ENCODE measurements around the gene TFPI.
"Not testable (repeated sequence)": the region's sequence is repeated elsewhere in the genome, so short reads cannot be mapped to it uniquely, and the experiment has no call there.

Gene TFPI

GRCh38 chr2:187569042-187569441 is 14.8 kb upstream of the TFPI start:
- ATAC-seq (no peak), DNase-seq (ENCODE audit: low spot score in 2 of 2) (no peak)
- Mint-ChIP-seq H3K4me3 (no peak overlapping the region), H3K36me3 (no peaks in the 10 kb centered on the region), H3K9me3 (peaks cover 6% of the 10 kb centered on the region), H3K27ac (no peak overlapping the region), H3K4me1 (no peaks in the 10 kb centered on the region)

GRCh38 chr2:187567126-187567525 is 12.9 kb upstream of the TFPI start:
- H3K36me3 Mint-ChIP-seq = no peaks in the 10 kb centered on the region
- H3K27ac Mint-ChIP-seq = no peak overlapping the region
- H3K9me3 Mint-ChIP-seq = peaks cover 6% of the 10 kb centered on the region
- no peak overlapping the region for H3K4me3 Mint-ChIP-seq
- DNase-seq (ENCODE audit: low spot score in 2 of 2) = no peak
- no peak for ATAC-seq
- H3K4me1 Mint-ChIP-seq = no peaks in the 10 kb centered on the region

- Mint-ChIP-seq H3K4me3 (no peak overlapping the region), H3K27ac (no peak overlapping the region), H3K9me3 (peaks cover 6% of the 10 kb centered on the region), H3K4me1 (no peaks in the 10 kb centered on the region), H3K36me3 (no peaks in the 10 kb centered on the region)
- DNase-seq (ENCODE audit: low spot score in 2 of 2) (no peak), ATAC-seq (no peak)
These were observed 12.5 kb upstream of the TFPI start for GRCh38 chr2:187566712-187567111.

GRCh38 chr2:187566266-187566665 is 12.0 kb upstream of the TFPI start:
- Mint-ChIP-seq H3K4me1 (no peaks in the 10 kb centered on the region), H3K27ac (no peak overlapping the region), H3K36me3 (no peaks in the 10 kb centered on the region), H3K9me3 (peaks cover 6% of the 10 kb centered on the region), H3K4me3 (no peak overlapping the region)
- no peak for ATAC-seq
- no peak for DNase-seq (ENCODE audit: low spot score in 2 of 2)

- not testable (repeated sequence) for H3K4me3 Mint-ChIP-seq; DNase-seq (ENCODE audit: low spot score in 2 of 2); H3K27ac Mint-ChIP-seq; H3K4me1 Mint-ChIP-seq; H3K9me3 Mint-ChIP-seq; ATAC-seq; H3K36me3 Mint-ChIP-seq
These were observed 11.4 kb upstream of the TFPI start for GRCh38 chr2:187565618-187566017.

GRCh38 chr2:187556493-187556892 is 2.3 kb upstream of the TFPI start:
- not testable (repeated sequence) for DNase-seq (ENCODE audit: low spot score in 2 of 2); ATAC-seq; H3K4me1 Mint-ChIP-seq; H3K4me3 Mint-ChIP-seq; H3K27ac Mint-ChIP-seq; H3K9me3 Mint-ChIP-seq; H3K36me3 Mint-ChIP-seq

GRCh38 chr2:187554704-187555082 is 458 bp upstream of the TFPI start:
- ATAC-seq (no peak), DNase-seq (ENCODE audit: low spot score in 2 of 2) (no peak)
- H3K4me1 Mint-ChIP-seq = no peaks in the 10 kb centered on the region
- H3K27ac Mint-ChIP-seq = no peak overlapping the region
- H3K4me3 Mint-ChIP-seq = no peak overlapping the region
- H3K36me3 Mint-ChIP-seq = no peaks in the 10 kb centered on the region
- H3K9me3 Mint-ChIP-seq = no peaks in the 10 kb centered on the region

- Mint-ChIP-seq H3K4me1 (no peaks in the 10 kb centered on the region), H3K4me3 (no peak overlapping the region), H3K36me3 (no peaks in the 10 kb centered on the region), H3K27ac (no peak overlapping the region), H3K9me3 (no peaks in the 10 kb centered on the region)
- DNase-seq (ENCODE audit: low spot score in 2 of 2) (no peak), ATAC-seq (peak; percentile 57)
These were observed 1.2 kb downstream of the TFPI start for GRCh38 chr2:187552828-187553681.

GRCh38 chr2:187552381-187552780 is 1.9 kb downstream of the TFPI start:
- no peak for DNase-seq (ENCODE audit: low spot score in 2 of 2)

GRCh38 chr2:187550857-187551256 is 3.4 kb downstream of the TFPI start:
- H3K36me3 Mint-ChIP-seq = no peaks in the 10 kb centered on the region
- no peaks in the 10 kb centered on the region for H3K4me1 Mint-ChIP-seq
- ATAC-seq = no peak
- H3K27ac Mint-ChIP-seq = no peak overlapping the region
- no peaks in the 10 kb centered on the region for H3K9me3 Mint-ChIP-seq
- DNase-seq (ENCODE audit: low spot score in 2 of 2) = no peak
- H3K4me3 Mint-ChIP-seq = no peak overlapping the region

More at GRCh38 chr2:187552381-187552780, 1.9 kb downstream of the TFPI start:
- Mint-ChIP-seq H3K36me3 (no peaks in the 10 kb centered on the region), H3K27ac (no peak overlapping the region), H3K9me3 (no peaks in the 10 kb centered on the region), H3K4me3 (no peak overlapping the region), H3K4me1 (no peaks in the 10 kb centered on the region)
- no peak for ATAC-seq

GRCh38 chr2:187549951-187550555 is 4.2 kb downstream of the TFPI start:
- Mint-ChIP-seq H3K9me3 (no peaks in the 10 kb centered on the region), H3K36me3 (no peaks in the 10 kb centered on the region), H3K4me1 (no peaks in the 10 kb centered on the region), H3K4me3 (no peak overlapping the region), H3K27ac (no peak overlapping the region)
- no peak for DNase-seq (ENCODE audit: low spot score in 2 of 2)
- no peak for ATAC-seq

- H3K9me3 Mint-ChIP-seq = no peaks in the 10 kb centered on the region
- no peaks in the 10 kb centered on the region for H3K36me3 Mint-ChIP-seq
- no peak overlapping the region for H3K27ac Mint-ChIP-seq
- H3K4me1 Mint-ChIP-seq = no peaks in the 10 kb centered on the region
- DNase-seq (ENCODE audit: low spot score in 2 of 2) (no peak), ATAC-seq (no peak)
- no peak overlapping the region for H3K4me3 Mint-ChIP-seq
These were observed 5.0 kb downstream of the TFPI start for GRCh38 chr2:187549193-187549592.

GRCh38 chr2:187548656-187549055 is 5.6 kb downstream of the TFPI start:
- Mint-ChIP-seq H3K36me3 (no peaks in the 10 kb centered on the region), H3K27ac (no peak overlapping the region), H3K9me3 (no peaks in the 10 kb centered on the region), H3K4me1 (no peaks in the 10 kb centered on the region), H3K4me3 (no peak overlapping the region)
- ATAC-seq (no peak), DNase-seq (ENCODE audit: low spot score in 2 of 2) (no peak)

GRCh38 chr2:187547353-187547979 is 6.8 kb downstream of the TFPI start:
- DNase-seq (ENCODE audit: low spot score in 2 of 2) (no peak), ATAC-seq (no peak)
- H3K4me1 Mint-ChIP-seq = no peaks in the 10 kb centered on the region
- H3K27ac Mint-ChIP-seq = no peak overlapping the region
- no peaks in the 10 kb centered on the region for H3K36me3 Mint-ChIP-seq
- no peaks in the 10 kb centered on the region for H3K9me3 Mint-ChIP-seq
- H3K4me3 Mint-ChIP-seq = no peak overlapping the region

GRCh38 chr2:187546762-187547333 is 7.4 kb downstream of the TFPI start:
- DNase-seq (ENCODE audit: low spot score in 2 of 2) (no peak), ATAC-seq (no peak)
- H3K27ac Mint-ChIP-seq = no peak overlapping the region
- H3K9me3 Mint-ChIP-seq = no peaks in the 10 kb centered on the region
- no peaks in the 10 kb centered on the region for H3K4me1 Mint-ChIP-seq
- no peak overlapping the region for H3K4me3 Mint-ChIP-seq
- no peaks in the 10 kb centered on the region for H3K36me3 Mint-ChIP-seq

All from stimulated activated effector memory CD8-positive, alpha-beta T cell treated with anti-CD3 and anti-CD28 coated beads, Interleukin-12 subunit alpha, Interleukin-12 subunit beta, amount 100 ng/mL, for 72 hours (primary cell).